Astrocyte of the spinal cord (primary cell): Measurements from ENCODE around the gene TUSC2.

ENCODE experiments used
- DNase-seq: peaks from one replicate; pipeline ENCODE4 v3.0.0; 2011; ENCODE audit warnings: low read depth, low spot score
- H3K4me3 ChIP-seq: 2 replicates; pipeline ENCODE4 v1.5.1; 2011; ENCODE audit warnings: low read depth, mild to moderate bottlenecking, low read length, moderate library complexity
- in situ Hi-C: cut with HindIII; loops from 2 replicates; pipeline ENCODE4 v1.10.0; 2017; ENCODE audit warnings: low sequenced_read_pairs
- TF ChIP-seq, protein P1 (sequence below): IDR thresholded peaks from 2 replicates; pipeline ENCODE4 v1.5.1; 2012; ENCODE audit warnings: low read depth, mild to moderate bottlenecking, low read length, inconsistent platforms

The TUSC2 gene

DNA sequence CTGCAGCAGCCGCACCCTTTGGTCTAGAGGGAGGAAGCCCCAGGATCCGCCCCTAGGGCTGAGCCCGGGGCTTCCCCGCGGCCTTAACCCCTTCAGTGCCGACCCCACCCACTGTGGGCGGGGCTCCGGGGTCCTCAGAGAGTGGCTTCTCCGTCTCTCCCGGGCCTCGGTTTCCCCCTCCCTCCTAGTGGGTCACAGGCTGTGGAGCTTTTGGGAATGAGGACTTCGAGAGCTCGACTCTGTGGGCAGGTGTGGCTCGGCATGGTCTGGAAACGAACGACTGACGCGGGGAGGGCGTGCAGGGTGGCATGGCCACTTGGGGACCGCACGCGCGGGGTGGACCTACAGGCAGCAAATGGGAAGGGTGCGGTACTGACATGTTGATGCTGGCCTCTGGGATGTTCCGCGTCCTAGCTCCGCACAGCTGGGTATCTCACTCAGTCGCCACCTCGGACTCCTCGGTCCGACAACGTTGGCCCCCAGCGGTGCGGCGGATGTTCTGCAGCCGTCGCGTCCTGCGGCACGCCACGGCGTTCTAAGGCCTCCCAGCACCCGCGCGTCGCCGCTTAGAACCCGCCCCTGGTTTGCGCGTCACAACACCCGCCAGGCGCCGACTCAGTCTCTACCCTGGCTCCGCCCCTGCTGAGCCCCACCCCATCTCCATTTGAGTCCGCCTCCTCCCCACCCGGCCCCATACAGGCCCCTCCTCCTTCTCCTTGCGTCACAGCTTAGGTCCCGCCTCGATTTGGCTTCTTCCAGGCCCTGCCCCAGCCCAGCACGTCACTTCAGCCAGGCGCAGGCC, 29.0 kb downstream of the TUSC2 start, which contains the start of the genes HYAL3 and NAA80:
Gene HYAL3 (minus strand): TSS at position 570 of the 802 bp plus-strand sequence. CDS start 3,803 bp downstream, outside the sequence.
Gene NAA80 (minus strand): TSS at position 570 of the 802 bp plus-strand sequence. CDS start 1,942 bp downstream, outside the sequence.
- TF ChIP-seq, protein P1, sequence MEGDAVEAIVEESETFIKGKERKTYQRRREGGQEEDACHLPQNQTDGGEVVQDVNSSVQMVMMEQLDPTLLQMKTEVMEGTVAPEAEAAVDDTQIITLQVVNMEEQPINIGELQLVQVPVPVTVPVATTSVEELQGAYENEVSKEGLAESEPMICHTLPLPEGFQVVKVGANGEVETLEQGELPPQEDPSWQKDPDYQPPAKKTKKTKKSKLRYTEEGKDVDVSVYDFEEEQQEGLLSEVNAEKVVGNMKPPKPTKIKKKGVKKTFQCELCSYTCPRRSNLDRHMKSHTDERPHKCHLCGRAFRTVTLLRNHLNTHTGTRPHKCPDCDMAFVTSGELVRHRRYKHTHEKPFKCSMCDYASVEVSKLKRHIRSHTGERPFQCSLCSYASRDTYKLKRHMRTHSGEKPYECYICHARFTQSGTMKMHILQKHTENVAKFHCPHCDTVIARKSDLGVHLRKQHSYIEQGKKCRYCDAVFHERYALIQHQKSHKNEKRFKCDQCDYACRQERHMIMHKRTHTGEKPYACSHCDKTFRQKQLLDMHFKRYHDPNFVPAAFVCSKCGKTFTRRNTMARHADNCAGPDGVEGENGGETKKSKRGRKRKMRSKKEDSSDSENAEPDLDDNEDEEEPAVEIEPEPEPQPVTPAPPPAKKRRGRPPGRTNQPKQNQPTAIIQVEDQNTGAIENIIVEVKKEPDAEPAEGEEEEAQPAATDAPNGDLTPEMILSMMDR, result no peak
- in situ Hi-C loops, result no loop called here
- DNase-seq, result peak; percentile 100
- H3K4me3 ChIP-seq, result peak within 1 kb of the TSS; percentile 77

DNA sequence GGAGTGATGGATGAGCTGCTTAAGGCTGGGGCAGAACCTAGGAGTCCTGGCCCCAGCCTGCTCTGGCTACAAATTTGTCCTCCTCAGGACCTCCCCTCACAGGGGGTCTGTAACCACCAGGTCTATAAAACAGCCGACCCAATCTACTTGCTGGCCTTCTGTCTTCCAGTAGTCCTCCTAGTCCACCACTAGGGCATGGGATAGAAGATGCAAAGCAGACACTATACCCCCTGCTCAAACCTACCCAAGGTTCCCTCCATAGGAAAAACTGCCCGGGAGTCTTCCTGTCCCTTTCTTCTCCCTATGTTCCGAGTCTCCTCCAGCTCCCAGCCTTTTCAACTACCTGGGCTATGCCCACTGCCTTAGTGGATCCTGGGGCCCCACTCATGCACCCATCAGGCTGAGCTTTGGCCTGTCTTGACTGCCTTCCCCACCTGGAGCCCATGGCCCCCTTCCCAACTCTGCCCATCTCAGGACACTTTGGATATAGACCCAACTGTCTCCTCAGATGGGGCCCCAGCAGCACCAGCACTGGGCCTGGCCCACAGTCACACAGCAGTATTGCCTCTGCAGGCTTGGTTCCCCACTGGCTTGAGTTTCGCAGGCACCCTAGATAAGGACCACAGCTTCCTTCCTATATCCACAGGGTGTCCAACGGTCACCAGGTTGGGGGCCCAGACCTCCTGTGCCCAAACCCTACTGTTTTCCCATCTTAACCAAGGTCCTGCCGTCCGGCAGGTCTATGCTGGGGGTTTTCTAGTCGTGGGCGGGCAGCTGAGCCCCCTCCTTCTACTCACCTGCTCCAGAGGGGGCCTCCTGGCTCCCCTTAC, 29.9 kb downstream of the TUSC2 start:
- peak overlapping the region; percentile 77 for H3K4me3 ChIP-seq
- in situ Hi-C loops, result no loop called here
- no peak for DNase-seq
- TF ChIP-seq, protein P1, result peak; percentile 26

DNA sequence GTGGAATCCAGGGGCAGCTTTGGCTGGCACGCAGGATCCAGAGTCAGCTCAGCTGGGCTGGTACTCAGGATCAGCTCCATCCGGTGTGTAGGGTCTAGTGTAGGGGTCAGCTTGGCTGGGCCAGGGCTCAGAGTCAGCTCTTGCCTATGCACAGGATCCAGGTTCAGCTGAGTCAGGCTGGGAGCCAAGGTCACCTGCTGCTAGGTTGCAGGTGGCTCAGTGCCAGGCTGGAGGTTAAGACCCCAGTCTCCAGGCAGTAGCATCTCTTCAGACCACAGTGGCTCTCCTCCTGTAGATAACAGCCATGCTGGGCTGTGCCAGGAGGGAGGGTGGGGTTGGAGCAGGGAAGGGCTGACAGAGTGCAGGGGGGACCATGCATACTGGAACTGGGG, 30.6 kb downstream of the TUSC2 start:
- H3K4me3 ChIP-seq, result no peak overlapping the region
- in situ Hi-C loops, result no loop called here
- no peak for DNase-seq
- TF ChIP-seq, protein P1, result no peak

DNA sequence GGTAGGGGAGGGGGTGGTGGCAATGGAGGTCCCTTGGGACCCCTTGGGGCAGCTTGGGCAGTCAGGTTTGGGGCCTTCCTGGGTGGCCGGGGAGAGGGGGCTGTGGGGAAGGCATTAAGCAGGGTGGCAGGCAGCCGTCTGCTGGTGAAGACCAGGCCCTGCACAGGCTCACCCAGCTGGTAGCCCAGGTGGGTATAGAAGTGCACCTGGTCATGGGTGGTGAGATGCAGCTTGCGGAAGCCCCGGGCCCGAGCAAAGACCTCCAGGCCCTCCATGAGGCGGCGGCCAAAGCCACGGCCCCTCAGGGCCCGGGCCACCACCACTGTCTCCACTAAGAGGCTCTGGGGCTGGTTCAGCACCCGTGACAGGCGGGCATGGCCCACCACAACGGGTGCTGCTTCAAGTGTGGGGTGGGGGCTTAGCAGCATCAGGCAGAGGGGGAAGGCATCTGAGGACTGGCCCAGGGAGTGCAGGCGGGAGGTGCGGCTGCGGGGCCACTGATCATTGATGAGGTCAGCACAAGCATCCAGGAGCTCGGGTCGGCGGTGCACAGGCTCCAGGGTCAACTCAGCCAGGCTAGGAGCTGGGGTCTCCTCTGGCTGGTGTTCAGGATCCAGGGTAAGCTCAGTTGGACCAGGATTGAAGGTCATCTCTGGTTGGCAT, 31.2 kb downstream of the TUSC2 start:
- DNase-seq, result no peak
- H3K4me3 ChIP-seq, result no peak overlapping the region
- in situ Hi-C loops, result no loop called here
- TF ChIP-seq, protein P1, result no peak

DNA sequence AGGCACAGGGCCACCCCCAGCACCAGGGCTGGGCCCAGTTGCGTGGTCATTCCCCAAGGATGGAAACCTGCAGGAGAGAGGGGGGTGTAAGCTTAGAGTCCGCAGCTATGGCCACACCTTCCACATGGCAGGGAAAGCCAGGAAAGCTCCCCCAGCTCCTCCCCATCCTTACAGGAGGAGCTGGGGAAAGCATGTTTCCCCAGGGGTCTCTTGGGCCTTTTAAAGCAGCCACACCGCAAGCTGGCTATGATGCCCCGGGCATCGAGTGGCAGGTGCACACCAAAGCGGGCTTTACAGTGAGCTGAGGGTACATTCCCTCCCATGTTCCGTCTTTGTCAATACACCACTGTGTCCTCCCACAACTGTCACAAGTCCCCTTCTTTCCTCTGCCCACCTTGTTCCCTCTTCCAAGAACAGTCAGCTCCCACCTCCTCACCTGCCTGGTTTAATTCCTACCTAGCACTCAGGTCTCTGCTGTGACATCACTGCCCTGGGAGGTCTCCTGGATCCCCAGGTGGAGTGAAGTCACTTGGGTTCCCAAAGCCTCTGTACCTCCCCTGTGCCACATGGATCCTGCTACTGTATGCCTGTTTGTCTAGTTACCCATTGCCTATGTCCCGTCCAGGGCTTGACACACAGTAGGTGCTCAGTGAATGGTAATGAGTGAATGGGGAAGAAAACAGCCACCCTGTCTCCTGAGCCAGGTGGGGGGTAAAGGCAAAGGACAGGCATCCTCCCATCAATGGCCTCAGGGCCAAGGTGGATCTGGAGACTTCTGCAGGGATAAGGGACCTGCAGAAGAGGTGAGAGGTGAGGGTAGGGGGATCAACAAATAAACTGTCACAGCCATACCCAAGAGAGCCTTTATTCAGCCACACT, 32.2 kb downstream of the TUSC2 start:
- DNase-seq, result no peak
- in situ Hi-C loops, result no loop called here
- TF ChIP-seq, protein P1, result no peak
- no peak overlapping the region for H3K4me3 ChIP-seq
